Cortex of kidney (tissue), 1 donor: ENCODE data around the gene INTS1.
"Not testable (repeated sequence)": the region's sequence is repeated elsewhere in the genome, so short reads cannot be mapped to it uniquely, and the experiment has no call there.

Experiments
- DNase-seq: peaks from one replicate; lab custom pipeline; 2025; lab: John Stamatoyannopoulos, UW

The INTS1 gene

DNA sequence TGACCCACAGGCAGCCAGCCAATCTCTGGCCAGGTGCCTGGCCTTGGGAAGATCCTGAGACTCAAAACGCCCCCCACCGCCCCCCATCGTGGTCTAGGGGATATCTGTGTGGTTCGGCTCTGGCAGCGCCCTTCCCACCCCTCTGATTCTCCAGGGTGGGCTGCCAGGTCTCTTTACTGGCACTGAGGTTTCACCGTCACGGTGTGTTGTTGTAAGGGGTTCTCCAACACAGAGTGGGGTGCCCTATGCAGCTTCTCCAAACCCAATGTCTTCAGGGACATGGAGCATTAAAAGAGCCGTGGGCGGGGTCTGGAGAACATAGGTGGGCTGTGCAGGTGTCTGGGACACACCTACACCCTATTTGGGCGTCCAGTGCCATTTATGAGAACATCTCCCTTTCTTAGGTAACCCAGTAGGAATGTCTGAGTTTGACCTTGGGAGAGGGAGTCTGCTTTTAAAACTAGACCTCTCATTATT, 27.8 kb upstream of the INTS1 start:
- no peak for DNase-seq

GRCh38 chr7:1531263-1531978, 27.2 kb upstream of the INTS1 start:
- no peak for DNase-seq

- no peak for DNase-seq
These were observed 26.7 kb upstream of the INTS1 start for GRCh38 chr7:1530946-1531262.

DNA sequence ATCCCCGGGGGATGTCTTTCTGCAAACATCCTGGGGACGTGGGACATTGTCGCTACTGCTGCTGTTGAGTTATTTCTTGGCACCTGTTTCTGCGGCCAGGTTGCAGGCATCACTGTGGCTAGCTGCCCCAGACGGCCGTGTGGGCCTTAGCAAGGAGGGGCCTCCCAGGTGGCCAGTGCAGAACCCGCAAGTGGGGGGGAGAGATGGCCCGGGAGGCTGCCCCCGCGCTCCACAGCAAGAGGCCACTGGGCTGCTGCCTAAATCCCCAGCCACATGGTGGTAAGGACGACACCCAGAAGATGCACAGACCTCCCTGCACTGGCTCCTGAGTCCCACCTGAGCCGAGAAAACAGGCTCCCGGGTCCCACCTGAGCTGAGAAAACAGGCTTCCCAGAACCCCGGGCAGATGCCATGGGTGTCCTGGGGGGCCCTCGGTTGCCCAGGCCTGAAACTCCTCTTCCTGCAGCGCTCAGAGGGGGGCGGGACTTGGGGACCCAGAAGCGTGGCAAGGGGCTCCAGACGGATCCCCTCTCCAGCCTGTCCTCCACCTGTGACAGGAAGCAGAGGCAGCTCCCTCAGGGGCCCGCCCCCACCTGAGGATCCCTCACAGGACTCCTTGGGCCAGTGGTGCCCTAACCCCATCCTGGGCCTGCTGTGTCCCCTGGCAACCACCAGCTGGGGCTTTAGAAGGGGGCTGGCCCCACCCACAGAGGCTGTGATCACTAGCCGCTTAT, 25.4 kb upstream of the INTS1 start:
- no peak for DNase-seq

DNA sequence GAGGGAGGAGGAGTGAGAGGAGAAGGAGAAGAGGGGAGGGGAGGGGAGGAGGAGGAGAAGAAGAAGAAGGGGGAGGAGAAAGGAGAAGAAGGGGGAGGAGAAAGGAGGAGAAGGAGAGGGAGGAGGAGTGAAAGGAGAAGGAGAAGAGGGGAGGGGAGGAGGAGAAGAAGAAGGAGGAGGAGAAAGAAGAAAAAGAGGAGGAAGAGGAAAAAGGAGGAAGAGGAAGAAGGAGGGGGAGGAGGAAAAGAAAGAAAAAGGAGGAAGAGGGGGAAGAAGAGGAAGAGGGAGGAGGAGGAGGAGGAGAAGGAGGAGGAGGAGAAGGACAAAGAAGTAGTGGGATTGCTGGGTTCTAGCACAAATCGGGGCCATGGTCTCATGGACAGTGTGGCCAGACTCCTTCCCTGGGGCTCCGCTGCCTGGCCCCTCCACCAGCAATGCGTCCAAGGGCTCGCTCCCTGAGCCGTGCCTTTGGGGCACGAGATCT, 22.1 kb upstream of the INTS1 start:
- no peak for DNase-seq

DNA sequence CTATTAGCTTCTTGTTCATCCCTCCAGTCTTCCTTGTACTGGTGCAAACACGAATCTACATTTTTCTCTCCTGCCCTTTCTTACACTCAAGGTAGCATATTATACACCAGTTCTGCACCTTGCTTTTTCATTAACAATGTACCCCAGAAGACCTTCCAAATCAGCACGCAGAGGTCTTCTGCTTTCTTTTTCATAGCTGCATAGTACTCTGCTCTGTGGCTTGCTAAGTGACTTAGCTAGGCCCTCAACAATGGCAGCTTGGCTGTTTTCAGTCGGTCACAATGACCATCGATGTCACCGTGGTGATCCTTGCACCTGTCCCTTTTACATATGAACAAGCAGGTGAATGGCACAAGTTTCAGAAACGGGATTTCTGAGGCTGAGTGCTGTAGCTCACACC, 21.2 kb upstream of the INTS1 start:
- no peak for DNase-seq

DNA sequence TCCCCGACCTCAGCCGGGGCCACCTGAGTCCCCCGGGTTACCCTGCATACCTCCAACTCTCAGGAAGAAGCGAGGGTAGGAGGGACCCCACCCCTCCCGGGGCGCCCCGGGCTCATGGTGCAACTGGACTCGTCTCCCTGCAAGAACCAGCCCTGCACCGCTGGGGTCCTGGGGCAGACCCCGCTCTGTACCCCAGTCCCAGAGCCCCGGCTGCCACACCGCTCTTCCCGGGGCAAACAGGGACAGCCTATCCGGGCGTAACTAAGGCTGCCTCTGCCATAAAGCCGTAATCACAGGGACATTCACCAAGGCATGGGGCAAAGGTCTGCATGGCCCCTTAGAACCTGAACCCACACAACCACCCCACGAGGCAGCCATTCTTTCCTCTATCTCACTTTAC, 19.7 kb upstream of the INTS1 start:
- DNase-seq: no peak

GRCh38 chr7:1523208-1523607, 19.0 kb upstream of the INTS1 start:
- DNase-seq: no peak

GRCh38 chr7:1521456-1521855, 17.3 kb upstream of the INTS1 start:
- no peak for DNase-seq

DNA sequence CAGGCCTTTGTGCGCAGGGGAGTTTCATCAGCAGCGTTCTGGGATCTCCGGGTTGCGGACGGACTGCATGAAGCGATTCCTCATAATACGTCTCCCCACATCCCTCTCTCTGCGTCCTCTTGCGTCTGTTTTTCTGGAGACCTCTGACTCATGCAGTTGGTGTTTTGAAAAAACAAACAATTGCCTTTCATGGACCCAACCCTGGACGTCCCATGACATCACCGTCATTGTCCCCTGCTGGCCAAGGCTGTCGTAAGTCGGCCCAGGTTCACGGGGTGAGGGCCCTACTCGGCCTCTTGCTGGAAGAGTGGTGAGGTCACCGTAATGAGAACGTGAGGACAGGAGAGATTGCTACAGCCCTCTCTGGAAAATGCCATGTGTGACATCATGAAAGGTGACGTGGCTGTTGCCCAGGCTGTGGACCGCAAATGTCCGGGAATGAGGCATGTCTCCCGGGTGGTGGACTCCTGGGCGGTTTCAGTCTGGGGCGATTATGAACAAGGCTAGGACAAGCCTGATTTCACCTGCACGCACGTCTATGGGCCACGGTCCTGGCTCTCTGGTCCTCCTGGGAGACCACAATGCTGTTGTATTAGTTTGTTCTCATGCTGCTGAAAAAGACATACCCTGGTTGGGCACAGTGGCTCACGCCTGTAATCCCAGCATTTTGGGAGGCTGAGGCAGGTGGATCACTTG, 16.5 kb upstream of the INTS1 start:
- no peak for DNase-seq

DNA sequence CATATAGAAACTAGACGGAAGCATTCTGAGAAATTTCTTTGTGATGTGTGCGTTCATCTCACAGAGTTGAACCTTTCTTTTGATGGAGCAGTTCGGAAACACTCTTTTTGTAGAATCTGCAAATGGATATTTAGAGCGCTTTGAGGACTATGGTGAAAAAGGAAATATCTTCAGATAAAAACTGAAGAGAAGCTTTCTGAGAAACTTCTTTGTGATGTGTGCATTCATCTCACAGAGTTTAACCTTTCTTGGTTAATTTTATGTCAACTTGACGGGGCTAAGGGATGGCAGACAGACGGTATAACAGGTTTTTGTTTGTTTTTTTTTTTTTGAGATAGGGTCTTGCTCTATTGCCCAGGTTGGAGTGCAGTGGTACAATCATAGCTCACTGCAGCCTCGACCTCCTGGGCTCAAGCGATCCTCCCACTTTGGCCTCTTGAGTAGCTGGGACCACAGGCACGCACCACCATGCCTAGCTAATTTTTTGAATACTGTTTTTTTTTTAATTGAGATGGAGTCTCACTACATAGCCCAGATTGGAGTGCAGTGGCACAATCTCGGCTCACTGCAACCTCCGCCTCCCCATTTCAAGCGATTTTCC, 15.2 kb upstream of the INTS1 start:
- DNase-seq: not testable (repeated sequence)

GRCh38 chr7:1516586-1517251, 12.5 kb upstream of the INTS1 start:
- DNase-seq: no peak

GRCh38 chr7:1515509-1515967, 11.3 kb upstream of the INTS1 start:
- DNase-seq: not testable (repeated sequence)

DNA sequence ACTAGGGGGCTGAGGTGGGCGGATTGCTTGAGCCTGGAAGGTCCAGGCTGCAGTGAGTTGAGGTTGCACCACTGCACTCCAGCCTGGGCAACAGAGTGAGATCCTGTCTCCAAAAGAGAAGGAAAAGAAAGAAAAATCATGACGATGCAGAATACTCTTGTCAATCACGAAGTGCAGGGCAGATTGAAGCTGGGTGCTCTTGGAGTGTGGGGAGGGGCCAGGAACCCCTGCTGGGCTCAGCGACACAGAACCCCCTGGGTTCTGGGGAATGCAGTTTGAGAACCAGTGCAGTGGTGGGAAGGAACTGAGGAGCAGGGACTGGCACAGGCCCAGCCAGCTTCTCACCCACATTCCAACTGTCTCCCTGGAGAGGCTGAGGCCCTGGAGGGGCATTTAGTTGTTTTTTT, 10.8 kb upstream of the INTS1 start:
- DNase-seq: no peak

GRCh38 chr7:1514407-1514806, 10.2 kb upstream of the INTS1 start:
- no peak for DNase-seq

- DNase-seq: no peak
These were observed 9.5 kb upstream of the INTS1 start for GRCh38 chr7:1513657-1514095.

GRCh38 chr7:1512781-1513656, 8.8 kb upstream of the INTS1 start:
- DNase-seq: no peak

DNA sequence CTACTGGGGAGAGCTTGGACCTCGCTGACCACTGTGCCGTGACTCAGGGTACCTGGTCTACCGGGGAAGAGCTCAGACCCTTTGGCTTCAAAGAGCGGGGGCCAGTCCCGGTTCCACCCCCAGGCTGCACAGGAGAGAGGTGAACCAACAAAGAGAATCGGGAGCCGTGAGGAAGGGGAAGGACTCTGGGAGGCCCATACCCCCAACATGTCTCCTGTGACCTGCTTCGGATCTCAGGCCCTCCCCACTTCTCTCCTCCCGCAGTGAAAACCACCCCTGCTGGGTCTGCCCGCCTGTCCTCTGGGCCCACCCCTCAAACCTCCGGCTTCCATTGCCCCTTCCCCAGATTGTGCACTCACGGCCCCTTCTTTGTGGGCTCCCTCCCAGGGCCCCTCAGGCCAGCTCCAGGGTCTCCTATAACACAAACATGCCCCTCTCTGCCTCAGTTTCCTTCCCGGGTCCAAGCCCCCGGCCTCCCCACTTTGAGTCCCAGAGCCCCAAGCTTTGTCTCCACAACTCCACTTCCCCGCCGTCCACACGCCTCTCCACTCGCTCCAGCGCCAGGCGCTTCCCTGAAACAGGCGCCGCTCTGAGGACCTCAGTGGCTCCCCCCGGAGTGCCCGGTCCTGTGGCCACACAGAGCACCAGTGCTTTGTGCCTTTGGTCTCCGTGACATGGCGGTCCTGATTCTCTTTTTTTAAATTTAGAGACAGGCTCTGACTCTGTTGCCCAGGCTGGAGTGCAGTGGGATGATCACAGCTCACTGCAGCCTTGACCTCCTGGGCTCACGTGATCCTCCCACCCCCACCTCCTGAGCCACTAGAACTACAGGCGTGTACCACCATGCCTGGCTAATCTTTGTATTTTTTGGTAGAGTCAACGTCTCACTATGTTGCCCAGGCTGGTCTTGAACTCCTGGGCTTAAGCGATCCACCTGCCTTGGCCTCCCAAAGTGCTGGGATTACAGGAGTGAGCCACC, 7.5 kb upstream of the INTS1 start:
- no peak for DNase-seq

DNA sequence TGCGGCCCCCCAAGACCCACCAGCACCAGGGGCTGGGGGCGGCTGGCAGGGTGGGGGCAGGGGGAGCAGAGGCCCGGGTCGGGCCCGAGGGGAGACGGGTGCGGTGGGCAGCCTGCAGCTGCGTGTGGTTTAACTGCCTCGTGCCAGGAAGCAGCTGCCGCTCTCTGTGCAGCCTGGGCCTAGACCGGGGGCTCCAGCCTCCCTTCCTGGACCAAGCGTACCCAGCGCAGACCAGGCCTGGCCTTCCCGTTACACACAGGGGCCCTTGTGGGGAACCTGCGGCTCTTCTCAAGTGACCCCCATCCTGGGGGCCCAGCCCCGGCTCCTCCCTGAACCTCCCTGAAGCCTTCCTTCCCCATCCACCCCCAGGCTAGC, 6.6 kb upstream of the INTS1 start:
- DNase-seq: no peak

- DNase-seq: no peak
These were observed 5.0 kb upstream of the INTS1 start for GRCh38 chr7:1509226-1509625.
